ENCODE data around the gene UCHL5. TPM values are rescaled to one million over a fixed set of nuclear protein-coding genes. Genes with fewer than 3 reads are reported as not detected.
A peak's percentile ranks its signal among the peaks of the same experiment; 100 is the strongest.
"Not testable (repeated sequence)": the region's sequence is repeated elsewhere in the genome, so short reads cannot be mapped to it uniquely, and the experiment has no call there.

UCHL5 gene
- total RNA-seq, 1 experiment from 2014 or later, result 43.5 TPM

DNA sequence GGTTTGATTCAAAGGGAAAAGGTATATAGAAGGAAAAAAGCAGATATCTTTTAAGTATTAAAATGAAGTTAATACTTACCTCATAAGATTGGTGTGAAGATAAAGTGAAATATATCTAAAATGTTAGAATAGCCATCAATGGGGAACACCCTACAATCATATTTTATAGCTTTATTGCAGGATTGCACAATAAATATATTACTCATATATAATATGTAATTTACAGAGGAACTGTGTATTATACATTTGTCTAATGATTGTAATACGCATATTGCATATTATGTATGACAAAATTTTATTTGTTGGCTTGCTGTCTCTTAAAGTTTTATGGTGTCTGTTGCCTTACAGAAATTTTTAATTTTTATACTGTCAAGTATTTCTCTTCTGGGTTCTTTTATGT, 47.8 kb downstream of the UCHL5 start:
- no peak for DNase-seq (ENCODE audit: low read depth)

- no peak for DNase-seq (ENCODE audit: low read depth)
Measured at GRCh38 chr1:193009501-193009900, 49.7 kb downstream of the UCHL5 start.

GRCh38 chr1:193005785-193006184, 53.4 kb downstream of the UCHL5 start:
- no peak for DNase-seq (ENCODE audit: low read depth)

DNA sequence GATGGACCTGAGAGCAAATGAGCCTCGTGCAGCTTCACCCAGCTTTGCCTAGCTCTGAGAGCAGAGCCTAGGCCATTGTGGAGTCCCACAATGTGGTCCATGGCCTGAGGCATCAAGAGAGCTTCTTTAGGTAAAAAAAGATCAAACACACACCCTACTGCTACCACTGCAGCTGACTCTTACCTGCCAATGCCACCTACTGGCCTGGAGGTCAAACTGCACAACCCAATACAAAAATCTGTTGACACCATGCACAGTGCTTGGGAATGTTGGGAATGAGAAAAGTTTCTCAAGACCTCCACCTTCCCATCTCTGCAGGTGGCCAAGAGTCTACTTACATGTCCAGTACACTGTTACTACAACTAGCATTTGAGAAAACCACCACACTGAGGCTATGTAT, 60.6 kb downstream of the UCHL5 start:
- no peak for DNase-seq (ENCODE audit: low read depth)

- DNase-seq (ENCODE audit: low read depth), result no peak
Measured at GRCh38 chr1:192994141-192994540, 65.0 kb downstream of the UCHL5 start.

DNA sequence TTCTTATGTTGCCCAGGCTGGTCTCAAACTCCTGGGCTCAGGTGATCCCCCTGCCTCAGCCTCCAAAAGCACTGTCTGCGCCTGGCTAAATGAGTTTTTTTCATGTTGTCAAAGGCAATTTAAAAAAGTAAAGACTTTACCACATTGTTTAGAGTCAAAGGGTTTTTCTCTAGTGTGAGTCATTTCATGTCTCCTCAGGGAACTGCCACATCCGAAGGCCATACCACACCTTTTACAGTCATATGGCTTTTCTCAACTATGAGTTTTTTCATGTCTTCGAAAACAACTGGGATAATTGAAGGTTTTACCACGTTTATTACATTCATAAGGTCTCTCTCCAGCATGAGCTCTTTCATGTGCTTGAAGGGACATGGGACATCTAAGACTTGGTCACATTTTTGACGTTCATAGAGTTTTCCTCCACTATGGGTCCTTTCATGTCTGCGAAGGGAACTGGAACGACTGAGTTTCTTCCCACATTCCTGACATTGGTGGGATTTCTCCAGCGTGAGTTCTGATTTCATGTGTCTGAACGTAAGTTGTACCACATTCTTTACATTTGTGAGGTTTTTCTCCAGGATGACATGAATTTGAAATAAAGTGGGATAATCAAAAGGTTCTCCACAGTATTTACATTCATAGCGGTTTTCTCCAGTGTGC, 65.6 kb downstream of the UCHL5 start:
- DNase-seq (ENCODE audit: low read depth), result no peak

GRCh38 chr1:192986748-192987334, 72.3 kb downstream of the UCHL5 start:
- DNase-seq (ENCODE audit: low read depth), result not testable (repeated sequence)

GRCh38 chr1:192986110-192986747, 72.9 kb downstream of the UCHL5 start:
- no peak for DNase-seq (ENCODE audit: low read depth)

DNA sequence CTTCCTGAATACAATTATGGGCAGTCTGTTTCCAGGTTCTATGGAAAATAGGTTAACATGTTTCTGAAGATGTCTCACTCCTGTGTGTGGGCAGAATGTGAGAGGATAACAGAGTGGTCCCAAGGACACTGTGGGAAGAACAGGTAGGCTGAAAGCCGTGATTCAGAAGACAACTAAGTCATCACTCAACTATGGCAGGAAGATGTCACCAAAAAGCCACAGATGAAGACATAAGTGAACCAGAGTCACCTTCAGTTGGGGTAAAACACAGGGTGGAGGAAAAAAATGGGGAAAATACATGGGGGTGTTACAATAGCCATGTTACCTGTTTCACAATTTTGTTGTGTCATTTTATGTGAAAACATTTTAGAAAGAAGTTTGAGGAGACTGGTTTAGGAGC, 75.1 kb downstream of the UCHL5 start:
- DNase-seq (ENCODE audit: low read depth), result no peak

DNA sequence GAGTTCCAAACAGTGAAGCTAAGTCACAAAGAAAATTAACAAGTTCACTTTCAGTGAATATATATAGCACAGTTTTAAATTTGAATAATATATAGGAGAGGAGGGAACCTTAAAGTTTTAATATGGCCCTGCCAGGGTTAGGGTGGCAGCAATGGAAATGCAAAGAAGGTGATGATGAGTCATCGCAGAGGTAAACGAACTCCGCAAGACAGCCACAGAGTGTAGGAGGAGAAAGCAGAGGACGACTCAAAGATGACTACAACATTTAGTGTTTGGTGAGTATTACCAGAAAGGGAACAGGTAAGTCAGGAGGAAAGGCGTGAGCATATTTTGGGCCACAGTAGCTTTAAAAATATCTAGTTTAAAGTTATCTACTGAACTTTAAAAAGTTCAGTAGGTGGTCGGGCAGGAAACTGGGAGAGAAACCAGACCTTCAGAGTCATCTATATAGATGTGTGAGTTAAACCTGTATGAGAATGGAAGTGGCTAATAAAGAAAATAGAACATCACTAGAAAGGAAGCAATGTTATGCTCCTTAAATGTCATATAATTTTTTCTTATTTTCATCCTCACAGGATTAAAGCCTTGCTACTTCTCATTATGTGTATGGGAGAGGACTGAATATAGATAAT, 75.7 kb downstream of the UCHL5 start:
- DNase-seq (ENCODE audit: low read depth), result no peak

DNA sequence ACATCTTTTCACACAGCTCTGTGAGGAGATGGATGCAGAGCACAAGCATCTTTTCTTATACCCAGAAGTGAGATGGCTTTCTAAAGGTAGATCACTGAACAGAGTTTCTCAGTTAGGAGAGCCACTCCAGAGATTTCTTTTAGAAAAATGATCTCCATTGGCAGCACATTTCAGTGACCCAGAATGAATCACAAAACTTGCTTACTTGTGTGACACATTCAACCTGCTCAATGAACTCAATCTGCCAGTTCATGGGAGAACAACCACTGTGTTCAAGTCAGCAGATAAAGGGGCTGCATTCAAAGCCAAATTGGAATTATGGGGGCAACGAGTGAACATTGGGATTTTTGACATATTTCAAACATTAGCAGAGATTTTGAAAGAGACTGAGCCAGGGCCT, 78.3 kb downstream of the UCHL5 start:
- DNase-seq (ENCODE audit: low read depth), result no peak

- not testable (repeated sequence) for DNase-seq (ENCODE audit: low read depth)
Measured at GRCh38 chr1:192980334-192980733, 78.8 kb downstream of the UCHL5 start.

DNA sequence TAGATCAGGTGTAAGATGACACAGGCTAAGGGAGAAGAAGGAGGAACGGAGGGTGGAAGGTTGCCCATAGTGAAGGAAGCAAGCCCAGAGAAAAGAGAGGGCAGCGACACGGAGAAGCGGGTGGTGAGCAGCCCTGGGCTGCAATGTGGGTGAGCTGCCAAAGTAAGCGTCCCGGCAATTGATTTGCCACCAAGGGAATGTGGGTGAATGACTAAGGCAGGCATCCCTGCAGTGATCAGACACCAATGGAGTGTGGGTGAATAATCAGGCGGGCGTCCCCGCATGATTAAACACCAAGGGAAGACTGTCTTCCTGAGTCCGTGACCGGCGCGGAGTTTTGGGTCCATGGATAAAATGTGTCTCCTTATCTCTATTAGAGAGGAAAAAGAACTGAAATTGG, 79.6 kb downstream of the UCHL5 start:
- DNase-seq (ENCODE audit: low read depth), result peak; percentile 11

DNA sequence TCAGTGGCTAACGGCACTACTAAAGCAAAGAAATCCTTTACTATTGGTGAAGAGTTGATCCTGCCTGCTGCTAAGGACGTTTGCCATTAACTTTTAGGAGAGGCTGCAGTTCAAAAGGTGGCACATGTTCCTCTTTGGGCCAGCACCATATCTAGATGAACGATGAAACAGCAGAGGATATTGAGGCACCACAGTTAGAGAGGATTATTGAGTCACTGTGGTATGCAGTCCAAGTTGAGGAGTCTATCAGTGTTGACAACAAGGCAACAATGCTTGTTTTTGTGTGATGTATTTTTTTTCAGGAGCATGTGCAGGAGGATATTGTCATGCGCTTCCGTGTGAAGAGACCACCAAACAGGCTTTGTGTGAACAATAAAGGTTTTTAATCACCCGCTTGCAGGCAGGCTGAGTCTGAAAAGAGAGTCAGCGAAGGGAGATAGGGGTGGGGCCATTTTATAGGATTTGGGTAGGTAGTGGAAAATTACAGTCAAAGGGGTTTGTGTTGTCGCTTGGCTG, 80.9 kb downstream of the UCHL5 start:
- DNase-seq (ENCODE audit: low read depth), result no peak

GRCh38 chr1:192977089-192977706, 82.0 kb downstream of the UCHL5 start:
- DNase-seq (ENCODE audit: low read depth), result no peak

GRCh38 chr1:192976576-192976975, 82.6 kb downstream of the UCHL5 start:
- DNase-seq (ENCODE audit: low read depth), result no peak

DNA sequence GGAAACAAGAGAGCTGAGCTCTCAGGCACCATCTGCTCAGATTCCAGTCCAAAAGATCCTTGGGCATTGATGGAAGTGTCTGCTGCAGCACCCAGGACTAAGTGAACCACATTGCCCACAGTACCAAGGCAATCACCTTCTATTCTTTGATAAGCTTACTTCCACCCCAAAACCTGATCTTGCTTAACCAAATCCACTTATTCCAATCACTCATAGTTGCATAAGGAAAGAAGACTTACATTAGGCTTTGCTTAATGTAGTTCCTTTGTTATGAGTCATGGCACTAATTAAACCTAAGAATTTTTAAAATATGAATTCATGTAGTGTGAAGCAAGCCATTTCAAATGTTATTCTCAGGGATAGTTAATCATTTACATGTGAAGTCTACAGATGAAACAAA, 84.5 kb downstream of the UCHL5 start:
- no peak for DNase-seq (ENCODE audit: low read depth)

- DNase-seq (ENCODE audit: low read depth), result no peak
Measured at GRCh38 chr1:192973988-192974387, 85.2 kb downstream of the UCHL5 start.

DNA sequence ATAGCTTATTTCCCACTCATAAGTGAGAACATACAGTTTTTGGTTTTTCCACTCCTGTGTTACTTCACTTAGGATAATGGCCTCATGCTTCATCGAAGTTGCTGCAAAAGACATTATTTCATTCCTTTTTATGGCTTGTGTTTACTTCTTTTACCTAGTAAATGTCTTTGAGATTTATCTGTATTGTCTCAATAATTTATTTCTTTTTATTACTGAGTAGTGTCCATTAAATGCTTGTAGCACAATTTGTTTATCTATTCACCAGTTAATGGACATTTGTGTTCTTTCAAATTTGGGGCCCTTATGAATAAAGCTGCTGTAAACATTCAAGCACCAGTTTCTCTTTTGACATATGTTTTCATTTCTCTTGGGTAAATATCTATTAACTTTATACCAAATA, 86.0 kb downstream of the UCHL5 start:
- no peak for DNase-seq (ENCODE audit: low read depth)

- DNase-seq (ENCODE audit: low read depth), result no peak
Measured at GRCh38 chr1:192969091-192969490, 90.1 kb downstream of the UCHL5 start.

GRCh38 chr1:192968323-192968722, 90.8 kb downstream of the UCHL5 start:
- no peak for DNase-seq (ENCODE audit: low read depth)

DNA sequence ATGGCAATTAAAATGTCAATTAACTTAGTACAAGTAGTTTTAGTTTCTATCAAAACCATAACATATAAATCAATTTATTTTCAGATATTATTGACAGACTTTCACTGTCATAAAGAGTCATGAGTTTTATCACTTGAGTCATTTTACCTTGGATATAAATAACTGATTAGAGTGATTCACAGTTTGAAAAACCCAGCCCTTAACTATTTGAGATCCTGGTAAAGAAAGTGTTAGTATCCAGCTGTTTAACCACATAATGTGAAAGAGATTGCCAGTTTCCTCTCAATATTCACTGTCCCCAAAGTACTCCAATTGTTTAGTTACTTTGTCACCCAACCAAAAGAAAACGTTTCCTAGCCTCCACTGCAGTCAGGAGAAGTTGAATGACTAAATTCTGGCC, 91.3 kb downstream of the UCHL5 start:
- no peak for DNase-seq (ENCODE audit: low read depth)

All from Daoy (cell line).